IPS DF 19.7 (cell line): ENCODE results near the gene GINS1.
"Not testable (repeated sequence)": the region's sequence is repeated elsewhere in the genome, so short reads cannot be mapped to it uniquely, and the experiment has no call there.

Experiments used
- DNase-seq: peaks from one replicate; pipeline ENCODE4 v3.0.0-alpha.2; 2013; ENCODE audit warnings: low read depth, low spot score

The GINS1 gene

DNA sequence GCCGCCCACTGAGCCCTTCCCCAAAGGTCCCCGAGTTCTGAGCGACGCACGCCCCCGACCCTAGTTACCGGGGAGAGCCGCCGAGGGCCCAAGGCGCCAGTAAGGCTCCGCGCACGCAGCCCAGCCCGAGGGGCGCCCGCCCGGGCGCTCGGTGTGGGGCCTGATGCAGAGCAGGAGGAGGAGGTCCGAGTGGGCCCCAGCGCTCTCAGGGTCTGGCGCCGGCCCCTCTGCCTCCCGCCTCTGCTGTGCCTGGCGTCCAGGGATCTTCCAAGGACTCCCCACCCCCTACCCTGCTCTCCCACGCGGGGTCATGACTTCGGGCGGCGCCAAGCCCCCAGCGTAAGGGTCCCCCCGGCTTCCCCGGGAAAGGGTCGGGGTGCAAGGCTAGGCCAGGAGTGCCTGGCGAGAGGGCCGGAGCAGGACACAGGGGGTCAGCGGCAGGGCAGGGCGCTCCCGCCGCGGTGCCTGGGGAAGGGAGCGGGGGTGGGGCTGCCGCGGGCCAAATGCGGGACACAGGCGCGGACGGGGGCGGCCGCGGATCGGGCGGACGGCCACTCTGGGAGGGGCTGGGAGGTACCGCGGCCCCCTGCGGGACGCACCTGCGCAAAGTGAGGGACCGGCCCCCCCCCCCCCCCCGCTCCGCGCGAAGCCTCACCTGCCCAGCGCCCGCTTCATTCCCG is 17.5 kb upstream of the GINS1 start:
- no peak for DNase-seq

DNA sequence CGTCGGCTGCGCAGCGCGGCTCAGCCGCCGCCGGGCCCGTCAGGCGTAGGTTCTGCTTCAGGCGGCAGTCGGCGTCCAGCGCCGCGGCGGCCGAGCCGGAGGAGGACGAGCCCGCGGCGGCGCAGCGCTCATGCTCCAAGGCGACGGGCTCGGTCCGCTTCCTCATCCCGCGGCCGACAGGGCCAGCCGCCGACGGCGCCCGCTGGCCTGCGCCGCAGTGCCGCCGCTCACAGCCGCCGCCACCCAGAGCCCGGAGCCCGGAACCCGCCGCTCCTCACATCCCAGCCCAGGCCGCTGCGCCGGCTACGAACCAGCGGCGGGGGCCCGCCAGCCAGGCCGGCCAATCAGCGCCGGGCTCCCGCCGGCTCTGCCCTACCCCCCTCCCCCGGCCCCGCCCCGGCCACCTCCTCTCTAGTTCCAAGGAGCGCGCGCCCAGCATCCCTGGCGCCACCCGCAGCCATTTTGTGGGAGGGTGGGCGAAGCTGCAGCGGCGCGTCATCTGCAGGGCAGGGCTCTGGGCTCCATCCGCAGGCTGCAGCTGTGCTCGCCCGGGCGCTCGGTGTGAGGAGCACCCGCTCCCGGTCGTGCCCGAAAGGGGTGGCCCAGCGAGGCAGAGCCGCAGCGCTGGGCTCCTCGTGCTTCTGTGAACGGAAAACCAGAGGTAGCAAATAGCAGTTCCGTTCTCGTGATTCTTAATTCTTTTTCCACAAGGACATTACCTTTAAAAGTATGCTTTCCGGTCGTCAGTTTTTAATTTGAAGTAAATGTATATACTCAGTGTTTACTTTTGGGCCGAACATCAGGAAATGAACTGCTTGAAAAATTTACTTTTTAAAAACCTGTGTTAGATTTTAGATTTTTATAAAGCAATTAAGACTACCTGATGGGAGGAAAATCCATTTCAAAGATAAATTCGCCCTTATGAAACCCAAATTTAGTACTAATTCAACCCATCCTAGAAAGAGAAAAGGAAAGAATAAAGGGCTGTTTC is 16.6 kb upstream of the GINS1 start, which contains the start of gene ABHD12:
Gene ABHD12 (minus strand): TSS at position 298 of the 991 bp plus-strand sequence. CDS start 132 bp downstream, at position 166.
- peak; percentile 76 for DNase-seq

DNA sequence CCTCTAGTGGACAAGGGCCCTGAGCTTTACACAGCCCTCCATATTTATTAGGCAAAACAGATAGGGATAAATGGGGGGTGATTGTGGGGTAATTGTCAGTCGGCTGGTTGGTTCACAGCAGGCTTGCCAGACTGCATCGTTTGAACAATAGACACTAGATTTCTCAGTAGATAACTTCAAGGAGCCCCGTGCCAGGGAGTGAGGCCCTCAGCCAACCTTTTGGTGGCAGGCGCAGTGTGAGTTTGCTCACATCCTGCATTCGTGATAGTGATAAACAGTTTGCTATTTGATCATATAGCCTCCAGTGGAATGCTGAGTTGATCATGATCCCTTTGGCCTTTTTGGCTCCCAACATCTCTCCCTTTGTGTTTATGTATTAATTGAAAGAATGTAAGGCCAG is 13.2 kb upstream of the GINS1 start:
- DNase-seq, result no peak

DNA sequence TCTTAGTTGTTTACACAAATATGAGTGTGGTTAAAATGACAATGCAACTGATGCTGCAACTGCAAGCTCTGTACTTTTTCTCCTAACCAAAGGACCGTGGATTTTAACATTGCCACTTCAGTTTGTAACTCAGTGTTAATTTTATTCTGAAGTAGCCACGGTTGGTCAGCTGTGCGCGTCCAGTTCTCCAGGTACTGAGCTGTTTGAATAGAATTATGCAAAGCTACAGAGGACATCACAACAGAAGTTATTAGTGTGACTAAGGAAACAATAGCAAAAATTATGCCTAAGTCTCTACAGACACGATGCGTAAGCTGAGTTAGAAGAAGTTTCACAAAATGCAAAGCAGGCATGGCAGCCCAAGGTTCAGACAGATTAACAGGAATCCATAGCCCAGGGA is 12.5 kb upstream of the GINS1 start:
- DNase-seq, result no peak

DNA sequence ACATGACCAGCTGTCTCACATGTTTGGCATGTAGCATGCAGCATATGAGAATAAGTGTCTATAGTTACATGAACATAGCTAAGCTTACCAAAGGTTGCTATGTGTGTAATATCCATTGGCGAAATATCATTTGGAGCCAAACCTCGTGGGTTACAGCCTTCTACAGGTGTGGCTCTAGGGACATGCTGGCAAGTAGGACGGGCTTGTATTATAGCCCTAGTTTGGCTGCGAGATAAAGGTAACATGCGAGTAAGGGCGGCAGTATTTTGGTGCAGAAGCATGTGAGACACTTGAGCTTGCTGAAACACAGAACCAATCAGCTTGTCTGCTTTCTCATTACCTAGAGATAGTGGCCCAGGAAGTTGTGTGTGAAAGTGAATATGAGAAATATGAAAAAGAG is 10.4 kb upstream of the GINS1 start:
- no peak for DNase-seq

DNA sequence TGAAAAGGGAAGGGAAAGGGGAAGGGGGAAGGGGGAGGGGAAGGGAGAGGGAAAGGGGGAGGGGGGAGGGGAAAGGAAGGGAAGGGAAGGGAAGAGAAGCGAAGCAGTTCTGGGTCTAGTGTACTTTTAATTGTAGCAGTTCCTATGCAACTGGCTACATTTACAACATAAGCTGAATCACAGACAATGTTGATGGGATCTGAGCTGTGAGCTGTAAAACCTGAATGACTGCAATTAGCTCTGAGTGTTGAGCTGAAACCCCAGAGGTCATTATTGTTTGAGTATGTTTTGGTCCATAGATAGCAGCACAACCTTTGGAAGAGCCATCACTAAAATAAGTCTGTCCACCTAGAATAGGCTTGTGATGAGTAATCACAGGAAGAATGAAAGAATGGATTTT is 9.7 kb upstream of the GINS1 start:
- no peak for DNase-seq

DNA sequence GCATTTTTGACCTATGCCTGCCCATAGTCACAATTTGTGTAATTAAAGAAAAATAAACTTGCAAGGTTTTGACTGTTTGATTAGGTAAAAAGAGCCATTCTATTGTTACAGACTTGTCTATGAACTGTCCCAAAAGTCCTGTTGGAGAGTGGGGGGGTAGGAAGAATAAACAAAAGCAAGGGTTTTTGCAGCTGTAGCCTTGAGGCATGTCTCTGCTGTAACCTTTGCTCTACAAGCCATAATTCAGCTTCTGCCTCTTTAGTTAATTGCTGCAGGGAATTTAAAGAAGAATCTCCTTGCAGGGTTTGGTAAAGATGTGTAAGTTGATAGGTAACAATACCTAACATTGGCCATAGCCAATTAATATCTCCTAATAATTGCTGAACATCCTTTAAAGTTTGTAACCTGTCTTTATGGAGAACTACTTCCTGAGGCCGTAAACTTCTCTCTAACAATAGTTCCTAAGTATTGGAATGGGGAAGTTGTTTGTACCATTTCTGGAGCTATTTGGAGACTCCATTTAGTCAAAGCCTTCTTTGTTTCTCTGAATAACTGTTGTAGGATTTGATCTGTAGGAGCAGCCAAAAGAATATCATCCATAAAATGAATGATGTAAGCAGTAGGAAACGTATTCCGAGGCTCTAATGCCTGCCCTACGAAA is 9.0 kb upstream of the GINS1 start:
- DNase-seq, result no peak

DNA sequence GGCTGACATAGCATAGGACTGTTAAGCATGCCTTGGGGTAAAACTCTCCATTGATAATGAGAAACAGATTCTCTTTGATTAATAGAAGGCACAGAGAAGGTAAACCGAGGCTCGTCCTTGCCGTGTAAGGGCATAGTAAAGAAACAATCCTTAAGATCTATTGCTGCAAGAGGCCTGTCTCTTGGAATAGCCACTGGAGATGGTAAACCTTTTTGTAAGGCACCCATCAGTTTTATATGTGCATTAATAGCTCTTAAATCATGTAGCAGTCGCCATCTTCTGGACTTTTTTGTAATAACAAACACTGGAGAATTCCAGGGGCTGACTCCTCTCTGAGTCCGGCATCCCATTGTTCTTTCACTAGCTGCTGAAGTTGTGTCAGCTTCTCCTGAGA is 8.4 kb upstream of the GINS1 start:
- no peak for DNase-seq

DNA sequence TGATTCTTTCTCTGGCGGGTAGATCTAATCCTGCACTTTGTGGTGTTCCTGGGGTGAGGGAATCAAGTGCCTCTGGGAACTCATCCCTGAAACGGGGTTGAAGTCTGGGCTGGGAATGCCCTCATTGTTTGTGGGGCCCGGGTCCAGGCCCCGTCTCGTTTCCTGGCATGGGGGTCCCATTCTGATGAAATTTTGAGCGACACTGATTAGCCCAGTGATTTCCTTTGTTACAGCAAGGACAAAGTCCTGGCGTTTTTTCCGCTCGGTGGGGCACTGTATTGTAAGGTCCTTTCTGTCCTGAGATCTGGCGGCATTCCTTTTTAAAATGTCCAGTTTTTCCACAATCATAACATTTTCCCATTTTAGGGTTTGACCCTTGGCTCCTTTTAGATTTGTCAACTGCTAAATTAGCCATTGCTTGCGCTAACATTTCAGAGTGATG is 7.2 kb upstream of the GINS1 start:
- DNase-seq, result not testable (repeated sequence)

DNA sequence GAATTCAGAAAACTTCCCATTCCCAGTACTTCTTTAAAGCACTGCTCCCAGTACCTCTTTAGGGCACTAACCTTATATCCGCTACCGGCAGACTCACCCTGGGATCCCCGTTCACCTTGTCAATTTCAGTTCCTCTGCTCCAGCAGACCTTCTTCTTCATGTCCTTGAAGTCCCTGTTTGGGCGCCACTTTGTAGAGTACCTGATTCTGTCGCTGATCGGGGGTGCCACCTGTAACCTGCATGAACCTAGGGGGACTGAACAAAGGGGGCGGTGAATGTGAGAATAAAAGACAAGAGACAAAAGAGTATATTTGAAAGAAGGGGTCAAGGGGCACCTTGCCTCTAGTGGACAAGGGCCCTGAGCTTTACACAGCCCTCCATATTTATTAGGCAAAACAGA is 4.9 kb upstream of the GINS1 start:
- DNase-seq, result no peak

DNA sequence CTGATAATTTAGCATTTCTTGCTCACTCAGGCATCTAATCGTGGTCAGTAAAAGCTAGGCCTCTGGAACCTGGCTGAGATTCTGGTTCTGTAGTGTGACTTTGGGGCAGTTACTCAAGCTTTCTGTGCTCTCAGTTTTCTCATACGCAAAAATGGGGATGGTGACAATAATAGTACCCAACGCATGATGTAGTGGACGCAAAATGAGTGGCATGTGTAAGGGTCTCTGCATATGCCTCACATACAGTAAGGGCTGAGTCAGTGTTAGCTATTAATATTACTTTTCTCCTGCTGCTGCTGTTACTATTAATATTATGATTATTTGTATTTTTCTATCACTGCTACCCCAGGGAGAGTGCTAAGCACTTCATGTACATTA is 686 bp downstream of the GINS1 start:
- DNase-seq, result no peak

DNA sequence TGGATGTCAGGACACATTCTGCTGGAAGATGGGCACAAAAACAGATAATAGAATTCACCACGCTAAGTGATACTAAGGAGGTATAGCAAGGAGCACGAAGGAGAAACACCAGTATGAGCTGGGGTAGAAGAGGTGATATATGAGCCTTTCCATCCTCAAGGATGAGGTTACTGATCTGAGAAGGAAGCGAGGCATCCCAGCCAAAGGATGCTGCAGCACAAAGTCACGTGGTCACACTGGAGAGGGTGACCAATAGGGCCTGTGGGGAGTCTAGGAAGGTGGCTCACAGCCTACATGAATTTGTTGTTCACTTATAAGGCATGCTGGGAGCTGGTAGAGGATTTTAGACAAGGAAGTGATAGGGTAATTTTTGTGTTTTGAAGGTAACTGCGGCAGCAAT is 1.4 kb downstream of the GINS1 start:
- no peak for DNase-seq

DNA sequence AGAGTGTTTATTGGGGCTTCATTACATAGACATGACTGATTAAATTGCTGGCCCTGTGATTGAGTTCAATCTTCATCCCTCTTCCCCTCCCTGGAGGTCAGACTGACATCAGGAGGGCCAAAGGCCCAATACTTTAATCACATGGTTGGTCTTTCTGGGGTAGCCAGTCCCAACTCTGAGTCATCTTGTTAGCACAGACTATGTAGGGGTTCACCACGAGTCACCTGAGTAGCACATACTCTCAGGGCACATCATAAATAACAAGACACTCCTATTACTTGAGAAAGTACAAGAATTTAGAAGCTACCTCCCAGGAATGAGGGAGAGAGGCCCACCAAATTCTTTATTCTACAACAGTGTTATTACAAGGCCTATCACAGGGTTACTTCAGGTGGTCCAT is 11.3 kb downstream of the GINS1 start:
- no peak for DNase-seq

DNA sequence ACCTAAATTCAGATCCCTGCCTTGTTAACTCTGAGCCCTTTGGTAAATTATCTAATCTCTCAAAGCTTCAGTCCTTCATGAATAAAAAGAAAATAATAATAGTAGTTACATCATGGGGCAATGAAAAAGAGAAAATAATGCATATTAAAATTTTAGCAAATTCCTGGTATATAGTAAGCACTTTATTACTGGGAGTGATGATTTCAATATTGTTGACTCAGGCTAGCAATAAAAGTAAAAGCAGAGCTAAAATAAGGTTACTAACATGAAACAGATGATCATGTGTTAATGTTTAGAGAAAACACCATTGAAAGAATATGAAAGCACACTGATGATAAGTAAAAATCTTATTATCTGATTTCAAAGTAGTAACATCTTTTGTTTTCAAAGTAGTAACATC is 13.6 kb downstream of the GINS1 start:
- DNase-seq, result no peak

DNA sequence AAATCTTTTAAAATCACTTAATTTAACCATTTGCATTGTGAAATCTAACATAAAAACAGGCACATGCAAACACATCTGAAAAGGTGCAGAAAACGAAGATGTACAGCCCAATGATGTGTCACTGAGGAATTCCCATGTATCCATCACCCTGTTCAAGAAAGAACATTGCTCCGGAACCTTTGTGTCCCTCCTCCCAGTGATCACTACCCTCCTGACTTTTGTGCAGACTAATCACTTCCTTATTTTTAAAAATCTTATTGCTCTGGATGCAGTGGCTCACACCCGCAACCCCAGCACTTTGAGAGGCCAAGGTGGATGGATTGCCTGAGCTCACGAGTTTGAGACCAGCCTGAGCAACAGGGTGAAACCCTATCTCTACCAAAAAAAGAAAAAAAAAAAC is 14.6 kb downstream of the GINS1 start:
- no peak for DNase-seq

DNA sequence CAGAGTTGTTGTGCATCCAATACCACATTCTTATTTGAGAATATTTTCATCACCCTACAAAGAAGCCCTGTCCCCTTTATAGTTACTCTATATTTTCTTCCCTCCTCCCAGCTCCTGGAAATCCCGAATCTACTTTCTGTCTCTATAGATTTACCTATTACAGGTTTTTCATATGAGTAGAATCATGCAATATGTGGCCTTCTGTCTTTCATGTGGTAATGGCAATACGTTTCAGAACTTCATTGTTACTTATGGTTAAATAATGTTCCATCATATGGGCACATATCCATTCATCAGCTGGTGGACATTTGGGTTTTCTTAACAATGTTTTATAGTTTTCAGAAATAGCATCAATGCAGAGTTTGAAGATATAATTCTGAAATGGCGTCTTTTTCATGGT is 17.1 kb downstream of the GINS1 start:
- no peak for DNase-seq

DNA sequence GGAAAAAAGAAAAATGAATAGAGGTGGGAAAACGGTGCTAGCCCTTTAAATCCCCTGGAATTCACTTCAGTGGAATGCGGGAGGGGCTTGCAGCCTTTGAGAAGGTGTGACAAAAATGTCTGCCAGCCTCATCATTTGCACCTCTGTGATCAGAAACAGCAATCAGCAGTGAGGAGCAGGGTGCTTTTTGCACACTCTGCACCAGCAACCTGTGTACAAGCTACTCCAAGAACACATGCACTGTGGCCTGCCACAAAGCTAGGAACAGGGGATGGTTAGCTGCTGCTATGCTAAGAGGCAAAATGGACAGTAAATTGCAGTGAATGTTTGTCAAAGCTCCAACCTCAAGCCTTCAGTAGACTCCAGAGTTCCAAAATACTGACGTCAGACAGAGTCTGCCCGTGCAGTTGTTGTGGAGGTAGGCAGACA is 29.7 kb downstream of the GINS1 start:
- DNase-seq, result peak; percentile 40

DNA sequence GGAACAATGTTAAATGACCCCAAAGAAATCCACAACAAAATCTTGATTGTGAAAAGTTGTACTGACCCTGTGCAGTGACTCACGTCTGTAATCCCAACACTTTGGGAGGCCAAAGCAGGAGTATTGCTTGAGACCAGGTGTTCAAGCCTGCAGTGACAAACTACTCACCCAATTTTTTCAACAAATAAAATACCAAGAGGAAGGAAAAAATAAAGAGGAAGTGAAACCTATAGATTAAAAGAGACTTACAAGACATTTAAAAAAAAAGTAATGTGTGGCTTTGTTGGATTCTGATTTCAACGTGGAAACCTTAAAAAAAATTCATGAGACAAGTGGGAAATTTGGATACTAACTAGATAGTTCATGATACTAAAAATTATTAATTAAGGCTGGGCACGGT is 31.9 kb downstream of the GINS1 start:
- no peak for DNase-seq

DNA sequence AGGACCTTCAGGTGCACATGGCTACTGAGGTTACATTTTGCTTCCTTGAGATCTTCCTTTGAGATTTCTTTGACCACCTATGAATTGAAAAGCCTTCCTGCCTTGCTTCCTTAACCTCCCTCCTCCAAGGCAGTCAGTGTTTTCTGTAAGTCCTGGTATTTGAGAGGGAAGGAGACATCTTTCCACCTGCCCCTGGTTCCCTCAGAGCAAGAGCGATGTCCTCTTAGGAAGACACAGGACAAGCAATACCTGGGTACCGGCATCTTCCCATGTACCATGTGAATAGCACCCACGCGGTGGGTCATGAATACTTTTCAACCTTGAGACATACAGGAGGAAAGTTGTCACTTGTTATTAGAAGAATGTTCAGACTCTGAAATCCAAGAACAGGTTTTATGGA is 37.1 kb downstream of the GINS1 start:
- DNase-seq, result no peak

DNA sequence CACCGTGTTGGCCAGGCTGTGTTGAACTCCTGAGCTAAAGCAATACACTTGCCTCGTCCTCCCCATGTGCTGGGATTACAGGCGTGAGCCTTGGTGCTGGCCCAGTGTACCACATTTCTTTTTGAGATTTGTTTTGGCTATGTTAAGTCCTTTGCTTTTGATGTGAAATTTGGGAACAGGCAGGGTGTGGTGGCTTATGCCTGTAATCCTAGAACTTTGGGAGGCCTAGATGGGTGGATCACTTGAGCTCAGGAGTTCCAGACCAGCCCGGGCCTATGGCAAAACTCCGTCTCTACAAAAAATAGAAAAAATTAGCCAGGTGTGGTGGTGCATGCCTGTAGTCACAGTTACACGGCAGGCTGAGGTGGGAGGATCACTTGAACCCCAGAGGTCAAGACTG is 40.2 kb downstream of the GINS1 start:
- DNase-seq, result no peak

DNA sequence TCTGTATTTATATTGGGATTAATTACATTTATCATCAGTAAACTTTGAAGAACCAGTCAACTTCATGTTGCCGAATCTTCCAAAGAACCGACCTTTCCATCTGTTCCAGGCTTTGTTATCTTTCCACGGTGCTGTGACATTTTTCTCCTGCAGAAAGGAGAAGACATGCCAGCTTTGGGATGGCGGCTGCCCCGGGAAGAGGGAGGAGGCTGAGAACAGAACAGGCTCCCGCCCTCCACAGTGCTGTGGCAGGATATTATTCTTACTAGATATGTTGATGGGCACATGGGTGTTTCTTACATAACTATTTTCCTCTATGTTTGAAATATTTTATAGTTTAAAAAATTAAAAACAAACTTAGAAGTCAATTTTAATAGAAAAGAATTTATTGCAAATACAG is 44.9 kb downstream of the GINS1 start:
- no peak for DNase-seq

DNA sequence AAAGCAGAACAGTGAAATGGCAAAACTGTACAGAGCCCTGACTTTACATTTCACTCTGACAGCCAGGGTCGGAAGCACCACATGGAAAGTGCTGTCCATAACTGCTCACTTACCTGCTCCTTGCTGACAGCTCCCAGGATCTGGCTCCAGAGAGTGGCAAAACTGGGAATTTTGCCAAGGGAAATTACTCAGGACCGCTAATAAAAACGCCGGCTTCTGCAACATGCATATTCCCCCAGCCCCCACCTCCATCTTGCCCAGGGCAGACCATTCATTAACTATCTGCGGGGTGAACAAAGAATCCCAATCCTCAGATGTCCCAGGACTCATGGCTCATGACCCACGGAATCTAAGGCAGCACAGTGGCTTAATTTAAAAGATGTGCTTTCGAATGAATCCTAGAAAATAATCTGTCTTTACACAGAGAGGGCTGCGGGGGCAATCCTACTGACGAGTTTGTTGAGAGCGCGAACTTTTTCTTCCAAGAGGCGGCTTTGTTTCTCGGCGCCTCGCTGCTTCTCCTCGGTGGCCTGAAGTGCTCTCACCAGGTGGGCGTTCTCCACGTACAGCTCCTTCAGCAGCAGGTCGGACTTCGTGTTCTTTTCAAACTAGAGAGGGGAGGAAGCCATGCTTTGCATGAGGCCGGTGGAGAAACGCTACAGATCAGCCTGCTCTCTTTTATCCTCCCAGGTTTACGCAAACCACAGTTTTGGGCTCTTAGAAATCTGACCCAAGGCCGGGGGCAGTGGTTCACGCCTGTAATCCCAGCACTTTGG is 45.8 kb downstream of the GINS1 start:
- no peak for DNase-seq
